GM23338 (cell line): ENCODE measurements around the gene ZCCHC24. TPM values are rescaled to one million over a fixed set of nuclear protein-coding genes. Genes with fewer than 3 reads are reported as not detected.

Experiments
- ATAC-seq: fragments of 200-7000 bp; cut with Tn5 transposase; 3 replicates; pipeline ENCODE4 v1.9.1; 2020
- DNase-seq: peaks from one replicate; pipeline ENCODE4 v3.0.0-alpha.2; 2015; ENCODE audit warnings: low spot score
- H2AFZ ChIP-seq: fragments of 200-600 bp; sonication (generic); 2 replicates; pipeline ENCODE4 v1.8.0; 2016; ENCODE audit warnings: antibody characterized with exemption, mild to moderate bottlenecking, moderate library complexity
- H3F3A ChIP-seq: fragments of 200-600 bp; sonication (generic); replicated peaks from 2 replicates; pipeline ENCODE4 v1.8.0; 2017; ENCODE audit warnings: antibody characterized with exemption, mixed run types, low read depth
- H3K27ac ChIP-seq: fragments of 200-600 bp; sonication (generic); 2 replicates; pipeline ENCODE4 v1.6.1; 2016; ENCODE audit warnings: low read depth
- H3K27me3 ChIP-seq: fragments of 200-600 bp; sonication (generic); 2 replicates; pipeline ENCODE4 v1.8.0; 2016; ENCODE audit warnings: mild to moderate bottlenecking, mixed run types, moderate library complexity; ENCODE audit not compliant: insufficient read depth
- H3K36me3 ChIP-seq: fragments of 200-600 bp; sonication (generic); 2 replicates; pipeline ENCODE4 v1.8.0; 2016; ENCODE audit warnings: mild to moderate bottlenecking; ENCODE audit not compliant: insufficient read depth
- H3K4me1 ChIP-seq: fragments of 200-600 bp; sonication (generic); 2 replicates; pipeline ENCODE4 v1.8.0; 2016; ENCODE audit warnings: mild to moderate bottlenecking, moderate library complexity; ENCODE audit not compliant: insufficient read depth
- H3K4me2 ChIP-seq: fragments of 200-600 bp; sonication (generic); 2 replicates; pipeline ENCODE4 v1.7.1; 2017; ENCODE audit warnings: mixed run types
- H3K4me3 ChIP-seq: fragments of 200-600 bp; sonication (generic); 2 replicates; pipeline ENCODE4 v1.6.1; 2016; ENCODE audit warnings: mixed run types
- H3K79me2 ChIP-seq: fragments of 200-600 bp; sonication (generic); replicated peaks from 2 replicates; pipeline ENCODE4 v1.8.0; 2017; ENCODE audit warnings: mild to moderate bottlenecking; ENCODE audit not compliant: insufficient read depth
- H3K9me2 ChIP-seq: fragments of 200-600 bp; sonication (generic); 2 replicates; pipeline ENCODE4 v1.8.0; 2017; ENCODE audit not compliant: insufficient read depth
- H4K20me1 ChIP-seq: fragments of 200-600 bp; sonication (generic); replicated peaks from 2 replicates; pipeline ENCODE4 v1.8.0; 2017; ENCODE audit warnings: mild to moderate bottlenecking; ENCODE audit not compliant: insufficient read depth
- H3K27ac Mint-ChIP-seq: 2 replicates; pipeline ENCODE4 v1.8.0; 2020; ENCODE audit warnings: inconsistent platforms, mild to moderate bottlenecking, moderate library complexity, mixed read lengths
- H3K27me3 Mint-ChIP-seq: 3 replicates; pipeline ENCODE4 v1.8.0; 2022; ENCODE audit warnings: low read depth, mild to moderate bottlenecking, moderate library complexity, mixed read lengths, inconsistent platforms; ENCODE audit not compliant: insufficient read depth, poor library complexity
- H3K36me3 Mint-ChIP-seq: 3 replicates; pipeline ENCODE4 v1.8.0; 2021; ENCODE audit warnings: low read depth, mild to moderate bottlenecking, inconsistent platforms, moderate library complexity, mixed read lengths
- H3K4me1 Mint-ChIP-seq: 3 replicates; pipeline ENCODE4 v1.8.0; 2020; ENCODE audit warnings: mild to moderate bottlenecking, inconsistent platforms, mixed read lengths
- H3K4me3 Mint-ChIP-seq: 3 replicates; pipeline ENCODE4 v1.8.0; 2021; ENCODE audit warnings: moderate library complexity, mild to moderate bottlenecking, inconsistent platforms, mixed read lengths
- H3K9me3 Mint-ChIP-seq: 3 replicates; pipeline ENCODE4 v1.8.0; 2020; ENCODE audit warnings: moderate library complexity, mild to moderate bottlenecking, inconsistent platforms, mixed read lengths
- CREB1 ChIP-seq: fragments of 250-450 bp; sonication (Bioruptor Pico); IDR thresholded peaks from 2 replicates; pipeline ENCODE4 v1.5.0; 2020; ENCODE audit warnings: low read depth, mild to moderate bottlenecking, moderate library complexity
- CTCF ChIP-seq, 2 experiments: fragments of 200-600 bp in 1 of 2; sonication (generic) in 1 of 2; conservative IDR thresholded peaks; 2 replicates each; pipeline versions ENCODE4 v1.5.1 to v1.6.1; 2016 to 2017; ENCODE audit warnings: antibody characterized with exemption in 2 of 2, low read depth in 2 of 2, mild to moderate bottlenecking in 2 of 2, moderate library complexity in 1 of 2
- ETS1 ChIP-seq: IDR thresholded peaks from 2 replicates; pipeline ENCODE4 v1.6.1; 2016; ENCODE audit warnings: antibody characterized with exemption
- EZH2 ChIP-seq: fragments of 200-600 bp; sonication (generic); IDR thresholded peaks from one replicate; pipeline ENCODE4 v1.8.0; 2017; ENCODE audit warnings: antibody characterized with exemption, mild to moderate bottlenecking, low read depth; ENCODE audit not compliant: unreplicated experiment
- EZH2phosphoT487 ChIP-seq: fragments of 200-600 bp; sonication (generic); IDR thresholded peaks from one replicate; pipeline ENCODE4 v1.8.1; 2018; ENCODE audit warnings: antibody characterized with exemption; ENCODE audit not compliant: unreplicated experiment
- JUNB ChIP-seq: IDR thresholded peaks from one replicate; pipeline ENCODE4 v1.6.1; 2016; ENCODE audit warnings: antibody characterized with exemption; ENCODE audit not compliant: unreplicated experiment
- NANOG ChIP-seq: IDR thresholded peaks from 2 replicates; pipeline ENCODE4 v1.6.1; 2016; ENCODE audit warnings: antibody characterized with exemption, borderline replicate concordance
- POLR2AphosphoS5 ChIP-seq: IDR thresholded peaks from 2 replicates; pipeline ENCODE4 v1.6.1; 2016; ENCODE audit warnings: antibody characterized with exemption, low read depth
- REST ChIP-seq: IDR thresholded peaks from one replicate; pipeline ENCODE4 v1.6.1; 2018; ENCODE audit warnings: antibody characterized with exemption; ENCODE audit not compliant: unreplicated experiment
- STAT1 ChIP-seq: IDR thresholded peaks from one replicate; pipeline ENCODE4 v1.6.1; 2016; ENCODE audit warnings: antibody characterized with exemption; ENCODE audit not compliant: unreplicated experiment
- ZNF114 ChIP-seq: fragments of 250-450 bp; sonication (Bioruptor Pico); IDR thresholded peaks from 2 replicates; pipeline ENCODE4 v1.5.0; 2020; ENCODE audit warnings: mild to moderate bottlenecking, moderate library complexity
- ZNF331 ChIP-seq: fragments of 250-450 bp; sonication (Bioruptor Pico); IDR thresholded peaks from 2 replicates; pipeline ENCODE4 v1.5.0; 2020; ENCODE audit warnings: low read depth, mild to moderate bottlenecking, moderate library complexity
- ZNF462 ChIP-seq: fragments of 250-450 bp; sonication (Bioruptor Pico); IDR thresholded peaks from 2 replicates; pipeline ENCODE4 v1.5.0; 2020; ENCODE audit warnings: mild to moderate bottlenecking, moderate library complexity
- polyA plus RNA-seq: library from polyadenylated mRNA; unstranded; fragments of >200 nt; fragmentation: Nextera tagmentation; extraction: Ambion mirVana; gene quantifications from 2 replicates; pipeline ENCODE4 v1.2.1, GENCODE V29; 2016
- total RNA-seq: library from RNA; depleted of rRNA; stranded (reverse); fragments of >200 nt; shearing (Covaris generic); gene quantifications from 2 replicates; pipeline ENCODE4 v1.2.3, GENCODE V29; 2014

ZCCHC24 gene
- total and polyA plus RNA-seq, 2 experiments from 2014 or later: 2.0 to 10.1 TPM

- TF ChIP-seq ZNF462 (no peak), POLR2AphosphoS5 (no peak), CREB1 (CRISPR knock-in tag) (no peak), ZNF331 (CRISPR knock-in tag) (no peak), EZH2 (no peak), EZH2phosphoT487 (no peak), CTCF (conservative IDR thresholded peaks at IDR 0.05; ENCODE audit: low read depth in 2 of 2) (no peak), ZNF114 (CRISPR knock-in tag) (no peak), NANOG (no peak), STAT1 (no peak), ETS1 (no peak), REST (no peak), JUNB (no peak)
- H3K4me3 Mint-ChIP-seq: no peak overlapping the region
- DNase-seq (no peak), ATAC-seq (no peak)
- H3K4me2 ChIP-seq: no peak overlapping the region
- no peak overlapping the region for H3K27ac ChIP-seq
- no peak overlapping the region for H3K27ac Mint-ChIP-seq
- H3K79me2 ChIP-seq: no peaks in the 10 kb centered on the region
- no peak overlapping the region for H2AFZ ChIP-seq
- no peaks in the 10 kb centered on the region for H3K9me2 ChIP-seq
- H3K36me3 Mint-ChIP-seq: no peaks in the 10 kb centered on the region; the same call in 2 of the 3 replicates
- no peaks in the 10 kb centered on the region for H3K27me3 ChIP-seq
- no peak overlapping the region for H3K4me3 ChIP-seq
- H3F3A ChIP-seq: peaks cover 7% of the 10 kb centered on the region
- H3K36me3 ChIP-seq: no peaks in the 10 kb centered on the region
- H4K20me1 ChIP-seq: no peaks in the 10 kb centered on the region
- H3K4me1 Mint-ChIP-seq: peaks cover 6% of the 10 kb centered on the region; the same call in 2 of the 3 replicates
- H3K27me3 Mint-ChIP-seq: peaks cover 2% of the 10 kb centered on the region
- no peaks in the 10 kb centered on the region; the same call in 1 of the 2 replicates for H3K4me1 ChIP-seq
- H3K9me3 Mint-ChIP-seq: peaks cover 3% of the 10 kb centered on the region; the same call in 1 of the 3 replicates
These were observed 102.4 kb downstream of the ZCCHC24 start for GRCh38 chr10:79342811-79343561.
